Adrenal gland (tissue), 12 donors: ENCODE measurements around the gene SEC16A. TPM values are rescaled to one million over a fixed set of nuclear protein-coding genes. Genes with fewer than 3 reads are reported as not detected.

Experiments
- DNase-seq, 7 donors: peaks; one replicate each; pipeline ENCODE4 v3.0.0-alpha.2; 2019 to 2020
- H3K27ac ChIP-seq, 5 donors: fragments of 200-600 bp; sonication (generic) in 4 of 5; 1 replicate in 3 of 5; 2 replicates in 2 of 5; pipeline versions ENCODE4 v1.5.1 to v1.8.0; 2016 to 2020; ENCODE audit warnings: mild to moderate bottlenecking in 1 of 5
- H3K27me3 ChIP-seq: fragments of 200-600 bp; 2 replicates; pipeline ENCODE4 v1.8.0; 2021
- H3K36me3 ChIP-seq, 2 donors: fragments of 200-600 bp; replicated peaks in 1 of 2; 1 replicate in 1 of 2; 2 replicates in 1 of 2; pipeline versions ENCODE4 v1.5.1 to v1.8.0; 2018 to 2022
- H3K4me1 ChIP-seq, 2 donors: fragments of 200-600 bp; replicated peaks in 1 of 2; 1 replicate in 1 of 2; 2 replicates in 1 of 2; pipeline versions ENCODE4 v1.5.1 to v1.8.0; 2018 to 2021
- H3K4me3 ChIP-seq, 4 donors: fragments of 200-600 bp; sonication (generic) in 3 of 4; one replicate each; pipeline ENCODE4 v1.5.1; 2016 to 2018
- H3K9me3 ChIP-seq, 3 donors: fragments of 200-600 bp; sonication (generic) in 1 of 3; replicated peaks in 1 of 3; 1 replicate in 2 of 3; 2 replicates in 1 of 3; pipeline versions ENCODE4 v1.5.1 to v1.8.0; 2016 to 2021
- CTCF ChIP-seq, 6 experiments: fragments of 450-650 bp in 4 of 6; fragments of 200-600 bp in 2 of 6; sonication (generic) in 1 of 6; IDR thresholded peaks; 1 replicate in 5 of 6; 2 replicates in 1 of 6; pipeline versions ENCODE4 v1.5.1 to v1.8.0; 2016 to 2021; ENCODE audit warnings: antibody characterized with exemption in 6 of 6, mild to moderate bottlenecking in 2 of 6, moderate library complexity in 1 of 6
- POLR2A ChIP-seq, 2 donors: fragments of 450-650 bp; IDR thresholded peaks; one replicate each; pipeline ENCODE4 v1.6.1; 2017; ENCODE audit warnings: antibody characterized with exemption in 2 of 2, mild to moderate bottlenecking in 2 of 2, moderate library complexity in 1 of 2
- WGBS, 4 donors: extraction: QIAGEN DNeasy Blood & Tissue Kit in 2 of 4; methylation state at CpG; one replicate each; pipeline versions ENCODE4 v1.1.5 to v1.1.7; 2013 to 2017; 5-methylcytosine and 5-hydroxymethylcytosine counted together
- intact Hi-C, 2 donors: fragments of 100-400 bp; cut with DNase I; formaldehyde crosslinking; loops; one replicate each; pipeline versions ENCODE4 v1.14.1 to v1.15.0; 2022 to 2023
- polyA plus RNA-seq, 3 donors: library from polyadenylated mRNA; stranded (reverse); fragments of 200-250 nt in 2 of 3; fragments of 350-450 nt in 1 of 3; fragmentation: Illumina TruSeq in 1 of 3; extraction: RNeasy Lipid Tissue Mini Kit (QIAGEN cat#74804) in 1 of 3; gene quantifications; one replicate each; pipeline ENCODE4 v1.2.3, GENCODE V29; 2013 to 2014
- total RNA-seq, 9 donors: library from RNA; depleted of rRNA in 4 of 9; stranded (reverse); fragments of >200 nt in 4 of 9; fragments of 120-200 nt in 1 of 9; fragmentation: NEBNext Ultra II Directional in 1 of 9; extraction: Animal tissue kit (Norgen Biotek cat#: 25700) in 1 of 9; gene quantifications; one replicate each; pipeline versions ENCODE4 v1.1.0 to v1.2.4, GENCODE V29; 2013 to 2023
- donor health status: healthy with polysubstance abuse.
- donor health status: Bipolar disorder and iron deficiency.
- donor health status: DM: yes; HTN: yes; CAD: no.
- donor health status: DM: no; HTN: no; CAD: no.
- donor health status: DM: no; HTN: no; CAD: no.
- donor health status: DM: yes; HTN: yes; CAD: no.

SEC16A gene
- total and polyA plus RNA-seq, 12 donors = 18.8 to 107 (median 56.5) TPM

- DNase-seq = no peak
- H3K9me3 ChIP-seq = no peaks in the 10 kb centered on the region
- H3K36me3 ChIP-seq = peaks cover 0 to 86% of the 10 kb centered on the region in 2 donors
- no peaks in the 10 kb centered on the region for H3K27me3 ChIP-seq
- H3K4me3 ChIP-seq = no peak overlapping the region
- no peaks in the 10 kb centered on the region for H3K4me1 ChIP-seq
- no peak overlapping the region for H3K27ac ChIP-seq
- WGBS, 4 donors = 91 to 96% (median 93%) methylated on average over 11 of the region's 11 CpGs
- TF ChIP-seq POLR2A (IDR thresholded peaks at IDR 0.05) (no peak), CTCF (IDR thresholded peaks at IDR 0.05) (no peak)
- intact Hi-C loops = no loop called here
These were observed 29.5 kb downstream of the SEC16A start for GRCh38 chr9:136453326-136453725.

- peaks cover 0 to 84% of the 10 kb centered on the region in 2 donors for H3K36me3 ChIP-seq
- H3K27me3 ChIP-seq = no peaks in the 10 kb centered on the region
- H3K4me1 ChIP-seq = no peaks in the 10 kb centered on the region
- intact Hi-C loops = no loop called here
- no peak overlapping the region for H3K27ac ChIP-seq
- no peak for DNase-seq
- 90 to 97% (median 91%) methylated on average over 16 to 26 of the region's 26 CpGs for WGBS, 4 donors
- H3K9me3 ChIP-seq = no peaks in the 10 kb centered on the region
- H3K4me3 ChIP-seq = no peak overlapping the region
- TF ChIP-seq POLR2A (IDR thresholded peaks at IDR 0.05) = no peak
- no peak for TF ChIP-seq CTCF (IDR thresholded peaks at IDR 0.05)
These were observed 31.5 kb downstream of the SEC16A start for GRCh38 chr9:136451221-136451877.

- intact Hi-C loops = no loop called here
- Histone ChIP-seq H3K4me1 (no peaks in the 10 kb centered on the region), H3K27ac (no peak overlapping the region), H3K9me3 (no peaks in the 10 kb centered on the region), H3K4me3 (no peak overlapping the region), H3K27me3 (no peaks in the 10 kb centered on the region), H3K36me3 (peaks cover 0 to 84% of the 10 kb centered on the region in 2 donors)
- DNase-seq = no peak
- 83 to 97% (median 88%) methylated on average over 3 of the region's 3 CpGs for WGBS, 4 donors
- TF ChIP-seq POLR2A (IDR thresholded peaks at IDR 0.05) = no peak
- TF ChIP-seq CTCF (IDR thresholded peaks at IDR 0.05) = no peak
These were observed 34.2 kb downstream of the SEC16A start for GRCh38 chr9:136448655-136449054.

- no peak overlapping the region for H3K27ac ChIP-seq
- peaks cover 0 to under 1% of the 10 kb centered on the region in 2 donors for H3K4me1 ChIP-seq
- intact Hi-C loops = no loop called here
- H3K36me3 ChIP-seq = peaks cover 0 to 92% of the 10 kb centered on the region in 2 donors
- no peaks in the 10 kb centered on the region for H3K9me3 ChIP-seq
- 91 to 93% (median 92%) methylated on average over 20 to 27 of the region's 27 CpGs for WGBS, 4 donors
- TF ChIP-seq CTCF (IDR thresholded peaks at IDR 0.05) = no peak
- H3K4me3 ChIP-seq = no peak overlapping the region
- no peaks in the 10 kb centered on the region for H3K27me3 ChIP-seq
- no peak for DNase-seq
These were observed 35.6 kb downstream of the SEC16A start for GRCh38 chr9:136447173-136447778.
